Measurements from ENCODE around the gene PRDM16.

Gene PRDM16

GRCh38 chr1:3207217-3207848 lies 138.3 kb downstream of the PRDM16 start:
- no peak for DNase-seq (ENCODE audit: low spot score)

- DNase-seq (ENCODE audit: low spot score) = no peak
Observed at GRCh38 chr1:3208819-3209200, 139.8 kb downstream of the PRDM16 start.

GRCh38 chr1:3209201-3209600 lies 140.2 kb downstream of the PRDM16 start:
- DNase-seq (ENCODE audit: low spot score) = no peak

GRCh38 chr1:3211582-3212375 lies 142.8 kb downstream of the PRDM16 start:
- DNase-seq (ENCODE audit: low spot score) = no peak

GRCh38 chr1:3212453-3213355 lies 143.7 kb downstream of the PRDM16 start:
- no peak for DNase-seq (ENCODE audit: low spot score)

GRCh38 chr1:3213730-3214129 lies 144.7 kb downstream of the PRDM16 start:
- DNase-seq (ENCODE audit: low spot score) = no peak

- DNase-seq (ENCODE audit: low spot score) = no peak
Observed at GRCh38 chr1:3215198-3216014, 146.4 kb downstream of the PRDM16 start.

- DNase-seq (ENCODE audit: low spot score) = no peak
Observed at GRCh38 chr1:3216015-3216391, 147.0 kb downstream of the PRDM16 start.

- no peak for DNase-seq (ENCODE audit: low spot score)
Observed at GRCh38 chr1:3217181-3217641, 148.2 kb downstream of the PRDM16 start.

GRCh38 chr1:3217979-3218679 lies 149.1 kb downstream of the PRDM16 start:
- no peak for DNase-seq (ENCODE audit: low spot score)

GRCh38 chr1:3219005-3219790 lies 150.2 kb downstream of the PRDM16 start:
- no peak for DNase-seq (ENCODE audit: low spot score)

GRCh38 chr1:3219791-3220467 lies 150.9 kb downstream of the PRDM16 start:
- no peak for DNase-seq (ENCODE audit: low spot score)

- DNase-seq (ENCODE audit: low spot score) = no peak
Observed at GRCh38 chr1:3221112-3222041, 152.4 kb downstream of the PRDM16 start.

GRCh38 chr1:3222042-3222692 lies 153.2 kb downstream of the PRDM16 start:
- DNase-seq (ENCODE audit: low spot score) = no peak

GRCh38 chr1:3225661-3226060 lies 156.7 kb downstream of the PRDM16 start:
- DNase-seq (ENCODE audit: low spot score) = no peak

GRCh38 chr1:3226191-3226590 lies 157.2 kb downstream of the PRDM16 start:
- DNase-seq (ENCODE audit: low spot score) = no peak

- DNase-seq (ENCODE audit: low spot score) = no peak
Observed at GRCh38 chr1:3226701-3227350, 157.8 kb downstream of the PRDM16 start.

GRCh38 chr1:3227351-3227704 lies 158.3 kb downstream of the PRDM16 start:
- no peak for DNase-seq (ENCODE audit: low spot score)

Data from RKO (cell line).